ENCODE data around the gene ZNF710. TPM values are rescaled to one million over a fixed set of nuclear protein-coding genes. Genes with fewer than 3 reads are reported as not detected.

The ZNF710 gene
- total and polyA plus RNA-seq, 9 of the 15 experiments (the other 6 are each of a cell fraction or from before 2014, with no cell fraction given), result 0.56 to 14.2 (median 5.2) TPM

DNA sequence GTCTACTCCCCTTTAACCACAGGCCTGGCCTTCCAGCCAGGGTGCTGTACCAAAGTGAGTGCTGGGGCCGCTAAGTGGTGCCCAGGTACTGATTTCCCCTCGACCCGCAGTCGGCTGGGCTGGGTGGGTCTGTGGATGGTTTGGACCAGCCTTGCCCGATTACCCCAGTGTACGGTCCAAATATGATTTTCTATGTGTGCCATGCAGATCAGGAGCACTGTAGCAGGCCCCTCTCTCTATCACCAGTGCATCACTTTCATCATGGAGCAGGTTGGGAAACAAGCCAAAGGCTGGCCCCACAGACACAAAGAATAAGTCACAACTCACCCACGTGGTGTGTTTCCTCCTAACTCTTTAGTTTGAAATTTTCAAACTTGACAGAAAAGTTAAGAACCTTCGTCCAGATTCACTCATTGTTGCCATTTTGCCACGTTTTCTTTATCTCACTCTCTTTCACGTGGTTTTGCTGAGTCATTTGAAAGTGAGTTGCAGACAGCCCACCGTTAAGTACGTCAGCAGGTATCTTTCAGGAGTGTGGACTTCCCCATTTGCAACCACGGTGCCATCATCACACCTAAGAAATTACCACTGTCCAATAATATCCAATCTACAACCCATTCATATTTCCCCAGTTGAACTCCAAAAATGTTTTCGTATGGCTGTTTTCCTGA is 37.0 kb downstream of the ZNF710 start (continued):
- TF ChIP-seq, protein P1, sequence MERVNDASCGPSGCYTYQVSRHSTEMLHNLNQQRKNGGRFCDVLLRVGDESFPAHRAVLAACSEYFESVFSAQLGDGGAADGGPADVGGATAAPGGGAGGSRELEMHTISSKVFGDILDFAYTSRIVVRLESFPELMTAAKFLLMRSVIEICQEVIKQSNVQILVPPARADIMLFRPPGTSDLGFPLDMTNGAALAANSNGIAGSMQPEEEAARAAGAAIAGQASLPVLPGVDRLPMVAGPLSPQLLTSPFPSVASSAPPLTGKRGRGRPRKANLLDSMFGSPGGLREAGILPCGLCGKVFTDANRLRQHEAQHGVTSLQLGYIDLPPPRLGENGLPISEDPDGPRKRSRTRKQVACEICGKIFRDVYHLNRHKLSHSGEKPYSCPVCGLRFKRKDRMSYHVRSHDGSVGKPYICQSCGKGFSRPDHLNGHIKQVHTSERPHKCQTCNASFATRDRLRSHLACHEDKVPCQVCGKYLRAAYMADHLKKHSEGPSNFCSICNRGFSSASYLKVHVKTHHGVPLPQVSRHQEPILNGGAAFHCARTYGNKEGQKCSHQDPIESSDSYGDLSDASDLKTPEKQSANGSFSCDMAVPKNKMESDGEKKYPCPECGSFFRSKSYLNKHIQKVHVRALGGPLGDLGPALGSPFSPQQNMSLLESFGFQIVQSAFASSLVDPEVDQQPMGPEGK (CRISPR knock-in tag; IDR thresholded peaks at IDR 0.05; ENCODE audit: borderline replicate concordance), result no peak
- TF ChIP-seq POLR2H (tag; IDR thresholded peaks at IDR 0.05; ENCODE audit: low read depth) (no peak), NR2C2 (CRISPR knock-in tag; IDR thresholded peaks at IDR 0.05) (no peak), NR2C2 (tag; IDR thresholded peaks at IDR 0.05) (no peak), ZNF23 (CRISPR knock-in tag; IDR thresholded peaks at IDR 0.05) (no peak), THRAP3 (IDR thresholded peaks at IDR 0.05; ENCODE audit: borderline replicate concordance) (no peak), KAT8 (IDR thresholded peaks at IDR 0.05; ENCODE audit: low read depth) (no peak), PCBP1 (IDR thresholded peaks at IDR 0.05; ENCODE audit: low read depth, low read length, poor library complexity, severe bottlenecking) (no peak), MYNN (IDR thresholded peaks at IDR 0.05) (no peak), MYNN (CRISPR knock-in tag; IDR thresholded peaks at IDR 0.05) (no peak), ZBED1 (IDR thresholded peaks at IDR 0.05) (no peak), NFYB (IDR thresholded peaks at IDR 0.05; ENCODE audit: extremely low read depth, insufficient read length) (no peak), FOXA1 (IDR thresholded peaks at IDR 0.05; ENCODE audit: borderline replicate concordance) (no peak), MEF2D (tag; conservative IDR thresholded peaks at IDR 0.05; ENCODE audit: low read depth) (no peak; the same call in 1 of the 2 replicates), HNRNPH1 (optimal IDR thresholded peaks at IDR 0.05; ENCODE audit: low read depth, low read length) (no peak), ZNF197 (CRISPR knock-in tag; IDR thresholded peaks at IDR 0.05; ENCODE audit: low read depth) (peak; percentile 53; the same call in 1 of the 2 replicates)
- TF ChIP-seq, protein P2, sequence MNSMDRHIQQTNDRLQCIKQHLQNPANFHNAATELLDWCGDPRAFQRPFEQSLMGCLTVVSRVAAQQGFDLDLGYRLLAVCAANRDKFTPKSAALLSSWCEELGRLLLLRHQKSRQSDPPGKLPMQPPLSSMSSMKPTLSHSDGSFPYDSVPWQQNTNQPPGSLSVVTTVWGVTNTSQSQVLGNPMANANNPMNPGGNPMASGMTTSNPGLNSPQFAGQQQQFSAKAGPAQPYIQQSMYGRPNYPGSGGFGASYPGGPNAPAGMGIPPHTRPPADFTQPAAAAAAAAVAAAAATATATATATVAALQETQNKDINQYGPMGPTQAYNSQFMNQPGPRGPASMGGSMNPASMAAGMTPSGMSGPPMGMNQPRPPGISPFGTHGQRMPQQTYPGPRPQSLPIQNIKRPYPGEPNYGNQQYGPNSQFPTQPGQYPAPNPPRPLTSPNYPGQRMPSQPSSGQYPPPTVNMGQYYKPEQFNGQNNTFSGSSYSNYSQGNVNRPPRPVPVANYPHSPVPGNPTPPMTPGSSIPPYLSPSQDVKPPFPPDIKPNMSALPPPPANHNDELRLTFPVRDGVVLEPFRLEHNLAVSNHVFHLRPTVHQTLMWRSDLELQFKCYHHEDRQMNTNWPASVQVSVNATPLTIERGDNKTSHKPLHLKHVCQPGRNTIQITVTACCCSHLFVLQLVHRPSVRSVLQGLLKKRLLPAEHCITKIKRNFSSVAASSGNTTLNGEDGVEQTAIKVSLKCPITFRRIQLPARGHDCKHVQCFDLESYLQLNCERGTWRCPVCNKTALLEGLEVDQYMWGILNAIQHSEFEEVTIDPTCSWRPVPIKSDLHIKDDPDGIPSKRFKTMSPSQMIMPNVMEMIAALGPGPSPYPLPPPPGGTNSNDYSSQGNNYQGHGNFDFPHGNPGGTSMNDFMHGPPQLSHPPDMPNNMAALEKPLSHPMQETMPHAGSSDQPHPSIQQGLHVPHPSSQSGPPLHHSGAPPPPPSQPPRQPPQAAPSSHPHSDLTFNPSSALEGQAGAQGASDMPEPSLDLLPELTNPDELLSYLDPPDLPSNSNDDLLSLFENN (IDR thresholded peaks at IDR 0.05; ENCODE audit: low read depth in 2 of 2, low read length in 2 of 2), result no peak
- TF ChIP-seq, protein P3, sequence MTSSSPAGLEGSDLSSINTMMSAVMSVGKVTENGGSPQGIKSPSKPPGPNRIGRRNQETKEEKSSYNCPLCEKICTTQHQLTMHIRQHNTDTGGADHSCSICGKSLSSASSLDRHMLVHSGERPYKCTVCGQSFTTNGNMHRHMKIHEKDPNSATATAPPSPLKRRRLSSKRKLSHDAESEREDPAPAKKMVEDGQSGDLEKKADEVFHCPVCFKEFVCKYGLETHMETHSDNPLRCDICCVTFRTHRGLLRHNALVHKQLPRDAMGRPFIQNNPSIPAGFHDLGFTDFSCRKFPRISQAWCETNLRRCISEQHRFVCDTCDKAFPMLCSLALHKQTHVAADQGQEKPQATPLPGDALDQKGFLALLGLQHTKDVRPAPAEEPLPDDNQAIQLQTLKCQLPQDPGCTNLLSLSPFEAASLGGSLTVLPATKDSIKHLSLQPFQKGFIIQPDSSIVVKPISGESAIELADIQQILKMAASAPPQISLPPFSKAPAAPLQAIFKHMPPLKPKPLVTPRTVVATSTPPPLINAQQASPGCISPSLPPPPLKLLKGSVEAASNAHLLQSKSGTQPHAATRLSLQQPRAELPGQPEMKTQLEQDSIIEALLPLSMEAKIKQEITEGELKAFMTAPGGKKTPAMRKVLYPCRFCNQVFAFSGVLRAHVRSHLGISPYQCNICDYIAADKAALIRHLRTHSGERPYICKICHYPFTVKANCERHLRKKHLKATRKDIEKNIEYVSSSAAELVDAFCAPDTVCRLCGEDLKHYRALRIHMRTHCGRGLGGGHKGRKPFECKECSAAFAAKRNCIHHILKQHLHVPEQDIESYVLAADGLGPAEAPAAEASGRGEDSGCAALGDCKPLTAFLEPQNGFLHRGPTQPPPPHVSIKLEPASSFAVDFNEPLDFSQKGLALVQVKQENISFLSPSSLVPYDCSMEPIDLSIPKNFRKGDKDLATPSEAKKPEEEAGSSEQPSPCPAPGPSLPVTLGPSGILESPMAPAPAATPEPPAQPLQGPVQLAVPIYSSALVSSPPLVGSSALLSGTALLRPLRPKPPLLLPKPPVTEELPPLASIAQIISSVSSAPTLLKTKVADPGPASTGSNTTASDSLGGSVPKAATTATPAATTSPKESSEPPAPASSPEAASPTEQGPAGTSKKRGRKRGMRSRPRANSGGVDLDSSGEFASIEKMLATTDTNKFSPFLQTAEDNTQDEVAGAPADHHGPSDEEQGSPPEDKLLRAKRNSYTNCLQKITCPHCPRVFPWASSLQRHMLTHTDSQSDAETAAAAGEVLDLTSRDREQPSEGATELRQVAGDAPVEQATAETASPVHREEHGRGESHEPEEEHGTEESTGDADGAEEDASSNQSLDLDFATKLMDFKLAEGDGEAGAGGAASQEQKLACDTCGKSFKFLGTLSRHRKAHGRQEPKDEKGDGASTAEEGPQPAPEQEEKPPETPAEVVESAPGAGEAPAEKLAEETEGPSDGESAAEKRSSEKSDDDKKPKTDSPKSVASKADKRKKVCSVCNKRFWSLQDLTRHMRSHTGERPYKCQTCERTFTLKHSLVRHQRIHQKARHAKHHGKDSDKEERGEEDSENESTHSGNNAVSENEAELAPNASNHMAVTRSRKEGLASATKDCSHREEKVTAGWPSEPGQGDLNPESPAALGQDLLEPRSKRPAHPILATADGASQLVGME (CRISPR knock-in tag; IDR thresholded peaks at IDR 0.05), result 0 out of 2 replicates have a peak, but pooled peaks have one; percentile 20

Data from K562 (cell line).